Thyroid gland (tissue), 4 donors: ENCODE results near the gene TYMP.

ENCODE experiments used
- POLR2A ChIP-seq, 2 donors: fragments of 450-650 bp; IDR thresholded peaks; one replicate each; pipeline ENCODE4 v1.6.1; 2017; ENCODE audit warnings: antibody characterized with exemption in 2 of 2, mild to moderate bottlenecking in 2 of 2, moderate library complexity in 1 of 2
- TF ChIP-seq, protein P1 (sequence below), 6 experiments: fragments of 200-600 bp in 3 of 6; fragments of 450-650 bp in 3 of 6; sonication (generic) in 3 of 6; IDR thresholded peaks; one replicate each; pipeline ENCODE4 v1.5.1; 2016 to 2019; ENCODE audit warnings: antibody characterized with exemption in 6 of 6, mild to moderate bottlenecking in 2 of 6, inconsistent platforms in 1 of 6, moderate library complexity in 1 of 6

DNA sequence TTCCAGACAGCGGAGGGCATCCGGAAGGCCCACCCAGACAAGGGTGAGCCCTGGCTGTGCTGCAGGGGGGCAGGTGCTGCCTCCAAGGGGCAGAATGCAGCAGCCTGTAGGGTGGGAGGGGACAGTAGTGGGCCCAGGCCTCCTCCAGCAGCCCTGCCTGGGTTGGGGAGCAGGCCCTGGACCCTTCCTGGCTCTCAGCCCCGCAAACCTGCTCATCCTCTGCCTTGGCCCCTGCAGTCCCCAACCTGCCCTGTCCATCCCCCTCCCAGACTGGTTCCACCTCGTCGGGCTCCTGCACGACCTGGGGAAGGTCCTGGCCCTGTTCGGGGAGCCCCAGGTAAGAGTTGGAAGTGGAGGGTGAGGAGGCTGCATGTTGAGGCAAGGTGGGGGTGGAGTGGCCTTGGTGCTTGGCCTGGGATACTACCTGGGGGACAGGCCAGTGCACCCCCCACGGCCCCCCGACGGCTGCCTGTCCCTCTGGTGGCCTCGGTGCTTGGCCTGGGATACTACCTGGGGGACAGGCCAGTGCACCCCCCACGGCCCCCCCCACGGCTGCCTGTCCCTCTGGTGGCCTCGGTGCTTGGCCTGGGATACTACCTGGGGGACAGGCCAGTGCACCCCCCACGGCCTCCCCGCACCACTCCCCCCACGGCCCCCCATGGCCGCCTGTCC, 41.7 kb downstream of the TYMP start:
- TF ChIP-seq POLR2A (IDR thresholded peaks at IDR 0.05), result no peak
- TF ChIP-seq, protein P1, sequence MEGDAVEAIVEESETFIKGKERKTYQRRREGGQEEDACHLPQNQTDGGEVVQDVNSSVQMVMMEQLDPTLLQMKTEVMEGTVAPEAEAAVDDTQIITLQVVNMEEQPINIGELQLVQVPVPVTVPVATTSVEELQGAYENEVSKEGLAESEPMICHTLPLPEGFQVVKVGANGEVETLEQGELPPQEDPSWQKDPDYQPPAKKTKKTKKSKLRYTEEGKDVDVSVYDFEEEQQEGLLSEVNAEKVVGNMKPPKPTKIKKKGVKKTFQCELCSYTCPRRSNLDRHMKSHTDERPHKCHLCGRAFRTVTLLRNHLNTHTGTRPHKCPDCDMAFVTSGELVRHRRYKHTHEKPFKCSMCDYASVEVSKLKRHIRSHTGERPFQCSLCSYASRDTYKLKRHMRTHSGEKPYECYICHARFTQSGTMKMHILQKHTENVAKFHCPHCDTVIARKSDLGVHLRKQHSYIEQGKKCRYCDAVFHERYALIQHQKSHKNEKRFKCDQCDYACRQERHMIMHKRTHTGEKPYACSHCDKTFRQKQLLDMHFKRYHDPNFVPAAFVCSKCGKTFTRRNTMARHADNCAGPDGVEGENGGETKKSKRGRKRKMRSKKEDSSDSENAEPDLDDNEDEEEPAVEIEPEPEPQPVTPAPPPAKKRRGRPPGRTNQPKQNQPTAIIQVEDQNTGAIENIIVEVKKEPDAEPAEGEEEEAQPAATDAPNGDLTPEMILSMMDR (IDR thresholded peaks at IDR 0.05), result no peak
